Fibroblast of lung (primary cell): ENCODE results near the gene PRPH. TPM values are rescaled to one million over a fixed set of nuclear protein-coding genes. Genes with fewer than 3 reads are reported as not detected.

Source experiments
- DNase-seq, 2 donors: peaks; one replicate each; pipeline versions ENCODE4 v3.0.0 to v3.0.0-alpha.2; 2010; ENCODE audit warnings: low read depth in 2 of 2
- H2AFZ ChIP-seq: 2 replicates; pipeline ENCODE4 v1.5.1; 2012; ENCODE audit warnings: low read length, control low read depth, inconsistent platforms
- H3K27ac ChIP-seq: 2 replicates; pipeline ENCODE4 v1.5.1; 2011; ENCODE audit warnings: low read length, control low read depth; ENCODE audit not compliant: insufficient read depth
- H3K27me3 ChIP-seq: 2 replicates; pipeline ENCODE4 v1.5.1; 2011; ENCODE audit warnings: mild to moderate bottlenecking, low read length; ENCODE audit not compliant: control insufficient read depth, insufficient read depth
- H3K36me3 ChIP-seq: 2 replicates; pipeline ENCODE4 v1.5.1; 2011; ENCODE audit warnings: low read length; ENCODE audit not compliant: control insufficient read depth, insufficient read depth
- H3K4me1 ChIP-seq: 2 replicates; pipeline ENCODE4 v1.5.1; 2011; ENCODE audit warnings: low read length; ENCODE audit not compliant: control insufficient read depth, insufficient read depth; ENCODE audit errors: extremely low read depth
- H3K4me2 ChIP-seq: 2 replicates; pipeline ENCODE4 v1.5.1; 2011; ENCODE audit warnings: low read length, control low read depth; ENCODE audit not compliant: insufficient read depth; ENCODE audit errors: extremely low read depth
- H3K4me3 ChIP-seq, 4 experiments: fragments of 200-600 bp in 1 of 4; sonication (generic) in 1 of 4; replicated peaks in 1 of 4; 2 replicates each; pipeline ENCODE4 v1.5.1; 2011 to 2016; ENCODE audit warnings: low read length in 4 of 4, low read depth in 3 of 4, mild to moderate bottlenecking in 3 of 4, control low read depth in 2 of 4, inconsistent platforms in 1 of 4, mixed read lengths in 1 of 4; ENCODE audit not compliant: insufficient read depth in 1 of 4; ENCODE audit errors: control extremely low read depth in 1 of 4
- H3K79me2 ChIP-seq: 2 replicates; pipeline ENCODE4 v1.5.1; 2012; ENCODE audit warnings: mild to moderate bottlenecking, low read length, inconsistent platforms; ENCODE audit not compliant: control insufficient read depth, insufficient read depth
- H3K9ac ChIP-seq: 2 replicates; pipeline ENCODE4 v1.5.1; 2011; ENCODE audit warnings: mild to moderate bottlenecking, low read length, control low read depth; ENCODE audit not compliant: insufficient read depth
- H3K9me3 ChIP-seq: 2 replicates; pipeline ENCODE4 v1.5.1; 2012; ENCODE audit warnings: low read depth, low read length; ENCODE audit not compliant: control insufficient read depth, insufficient read depth
- H4K20me1 ChIP-seq: 2 replicates; pipeline ENCODE4 v1.5.1; 2011; ENCODE audit warnings: low read length; ENCODE audit not compliant: control insufficient read depth, insufficient read depth; ENCODE audit errors: extremely low read depth
- CTCF ChIP-seq, 2 donors: IDR thresholded peaks in 1 of 2; conservative IDR thresholded peaks in 1 of 2; 1 replicate in 1 of 2; 2 replicates in 1 of 2; pipeline ENCODE4 v1.5.1; 2011 to 2012; ENCODE audit warnings: low read length in 2 of 2, control low read depth in 1 of 2, inconsistent platforms in 1 of 2, low read depth in 1 of 2, mild to moderate bottlenecking in 1 of 2
- EZH2 ChIP-seq: IDR thresholded peaks from 2 replicates; pipeline ENCODE4 v1.5.1; 2012; ENCODE audit warnings: low read length, control low read depth, mild to moderate bottlenecking; ENCODE audit errors: missing control alignments
- polyA plus RNA-seq, 2 donors: library from polyadenylated mRNA; depleted of rRNA in 1 of 2; stranded (reverse) in 1 of 2; unstranded in 1 of 2; fragments of >200 nt; gene quantifications; 2 replicates each; pipeline ENCODE4 v1.2.1, GENCODE V29; 2011 to 2012; ENCODE audit warnings: missing spikeins in 1 of 2
- total RNA-seq: library from RNA; depleted of rRNA; stranded (reverse); fragments of >200 nt; gene quantifications from 2 replicates; pipeline ENCODE4 v1.2.1, GENCODE V29; 2014

PRPH gene
- total and polyA plus RNA-seq, 2 donors (not counting 1 experiment from before 2014, with no cell fraction given), result 0.06 to 0.50 TPM

- no peak overlapping the region for H2AFZ ChIP-seq
- no peak for DNase-seq
- TF ChIP-seq CTCF (conservative IDR thresholded peaks at IDR 0.05 in 1 of 2, IDR thresholded peaks at IDR 0.05 in 1 of 2; ENCODE audit: low read depth in 1 of 2, low read length in 2 of 2) (no peak), EZH2 (peak; percentile 92)
- H3K4me1 ChIP-seq, result no peaks in the 10 kb centered on the region
- no peaks in the 10 kb centered on the region for H3K9me3 ChIP-seq
- no peaks in the 10 kb centered on the region for H3K79me2 ChIP-seq
- H3K36me3 ChIP-seq, result no peaks in the 10 kb centered on the region
- no peak overlapping the region for H3K9ac ChIP-seq
- no peak overlapping the region for H3K4me3 ChIP-seq
- H4K20me1 ChIP-seq, result no peaks in the 10 kb centered on the region
- no peak overlapping the region for H3K4me2 ChIP-seq
- H3K27me3 ChIP-seq, result peaks cover 43% of the 10 kb centered on the region
- no peak overlapping the region for H3K27ac ChIP-seq
These were observed 41.2 kb downstream of the PRPH start for GRCh38 chr12:49335955-49336644.

DNA sequence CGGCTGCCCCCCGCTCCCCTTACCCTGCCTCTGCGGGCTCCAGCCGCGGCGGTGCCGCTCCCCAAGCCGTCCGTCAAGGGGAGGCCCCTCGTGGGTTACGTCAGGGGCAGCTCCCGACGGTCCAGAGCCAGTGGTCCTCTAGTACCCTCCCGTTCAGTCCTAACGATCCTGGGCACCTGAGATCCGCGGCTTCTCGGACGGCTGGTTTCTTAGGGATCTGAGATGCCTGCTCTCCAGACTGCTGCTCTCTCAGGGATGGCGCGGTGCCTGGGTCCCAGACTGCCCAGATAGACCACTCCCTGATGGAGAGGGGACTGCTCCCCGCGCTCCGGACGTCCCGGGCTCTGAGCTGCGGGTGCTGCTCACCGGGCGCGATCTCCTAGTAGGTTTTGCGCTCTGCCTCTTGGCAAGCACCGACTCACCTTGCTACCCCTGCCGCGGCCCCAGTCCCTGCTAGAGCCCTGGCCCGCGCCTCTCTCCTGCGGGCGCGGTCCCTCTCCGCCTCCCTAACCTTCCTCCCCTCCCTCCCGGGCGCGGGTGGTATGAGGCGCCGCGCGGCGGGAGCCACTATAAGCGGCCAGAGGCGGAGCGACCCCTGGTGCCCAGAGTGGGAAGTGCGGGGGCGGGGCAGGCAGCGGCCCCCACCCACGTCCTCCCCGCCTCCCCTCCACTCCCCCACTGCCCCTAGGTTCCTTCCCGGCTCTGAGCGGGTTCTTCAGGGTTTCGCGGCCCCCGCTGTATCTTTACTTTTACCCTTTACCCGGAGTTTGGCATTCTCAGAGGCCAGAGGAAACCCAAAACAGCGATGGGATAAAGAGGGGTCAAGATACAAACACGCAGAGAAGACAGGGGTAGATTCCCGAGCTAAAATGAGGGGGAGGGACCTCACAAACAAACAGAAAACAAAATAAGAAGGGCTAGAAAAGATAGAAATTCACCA, 42.0 kb downstream of the PRPH start, which contains the start of gene C1QL4:
Gene C1QL4, minus strand, starts transcription at position 544 of the 940 bp plus-strand sequence. CDS start 711 bp downstream, outside the sequence.
- TF ChIP-seq EZH2 (peak; percentile 98), CTCF (conservative IDR thresholded peaks at IDR 0.05 in 1 of 2, IDR thresholded peaks at IDR 0.05 in 1 of 2; ENCODE audit: low read depth in 1 of 2, low read length in 2 of 2) (peak; percentile 66 to 73)
- Histone ChIP-seq H4K20me1 (no peaks in the 10 kb centered on the region), H3K9me3 (no peaks in the 10 kb centered on the region), H3K4me3 (peak within 1 kb of the TSS; percentile 42 to 52 (median 46)), H3K4me2 (peak within 1 kb of the TSS; percentile 90), H3K79me2 (no peaks in the 10 kb centered on the region), H3K27ac (no peak within 1 kb of the TSS), H3K36me3 (no peaks in the 10 kb centered on the region), H3K27me3 (peaks cover 50% of the 10 kb centered on the region), H3K4me1 (no peaks in the 10 kb centered on the region), H3K9ac (peak within 1 kb of the TSS; percentile 16), H2AFZ (peak within 1 kb of the TSS; percentile 69)
- DNase-seq, result peak; percentile 46 to 52

GRCh38 chr12:49338830-49339463, 44.0 kb downstream of the PRPH start:
- no peak overlapping the region for H3K9ac ChIP-seq
- no peak overlapping the region for H3K4me2 ChIP-seq
- no peaks in the 10 kb centered on the region for H3K9me3 ChIP-seq
- no peak overlapping the region for H2AFZ ChIP-seq
- H3K27me3 ChIP-seq, result peaks cover 64% of the 10 kb centered on the region
- no peaks in the 10 kb centered on the region for H3K36me3 ChIP-seq
- peaks cover 9% of the 10 kb centered on the region for H3K4me1 ChIP-seq
- H3K4me3 ChIP-seq, result no peak overlapping the region
- no peak overlapping the region for H3K27ac ChIP-seq
- no peak for DNase-seq
- no peak for TF ChIP-seq CTCF (conservative IDR thresholded peaks at IDR 0.05 in 1 of 2, IDR thresholded peaks at IDR 0.05 in 1 of 2; ENCODE audit: low read depth in 1 of 2, low read length in 2 of 2)
- TF ChIP-seq EZH2, result no peak
- H4K20me1 ChIP-seq, result no peaks in the 10 kb centered on the region
- no peaks in the 10 kb centered on the region for H3K79me2 ChIP-seq
